ENCODE measurements around the gene NR1I3.
"Not testable (repeated sequence)": the region's sequence is repeated elsewhere in the genome, so short reads cannot be mapped to it uniquely, and the experiment has no call there.

Gene NR1I3

GRCh38 chr1:161225534-161226319, 12.3 kb downstream of the NR1I3 start, which contains the start of gene TOMM40L (continued):
- TF ChIP-seq, protein P1, sequence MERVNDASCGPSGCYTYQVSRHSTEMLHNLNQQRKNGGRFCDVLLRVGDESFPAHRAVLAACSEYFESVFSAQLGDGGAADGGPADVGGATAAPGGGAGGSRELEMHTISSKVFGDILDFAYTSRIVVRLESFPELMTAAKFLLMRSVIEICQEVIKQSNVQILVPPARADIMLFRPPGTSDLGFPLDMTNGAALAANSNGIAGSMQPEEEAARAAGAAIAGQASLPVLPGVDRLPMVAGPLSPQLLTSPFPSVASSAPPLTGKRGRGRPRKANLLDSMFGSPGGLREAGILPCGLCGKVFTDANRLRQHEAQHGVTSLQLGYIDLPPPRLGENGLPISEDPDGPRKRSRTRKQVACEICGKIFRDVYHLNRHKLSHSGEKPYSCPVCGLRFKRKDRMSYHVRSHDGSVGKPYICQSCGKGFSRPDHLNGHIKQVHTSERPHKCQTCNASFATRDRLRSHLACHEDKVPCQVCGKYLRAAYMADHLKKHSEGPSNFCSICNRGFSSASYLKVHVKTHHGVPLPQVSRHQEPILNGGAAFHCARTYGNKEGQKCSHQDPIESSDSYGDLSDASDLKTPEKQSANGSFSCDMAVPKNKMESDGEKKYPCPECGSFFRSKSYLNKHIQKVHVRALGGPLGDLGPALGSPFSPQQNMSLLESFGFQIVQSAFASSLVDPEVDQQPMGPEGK (tag by site-specific recombination; IDR thresholded peaks at IDR 0.05), result peak; percentile 97

GRCh38 chr1:161225178-161225533, 12.8 kb downstream of the NR1I3 start:
- no peaks in the 10 kb centered on the region for H3K9me3 ChIP-seq (ENCODE audit: control insufficient read depth, insufficient read depth, low read depth, low read length)
- POLR2A ChIA-PET, result interaction anchor here (0.6 to 1.7 kb wide), 14 partner anchors 9 to 204 kb away, joined by 3 to 22 read pairs (median 7); partner anchors contain the start of genes ADAMTS4, B4GALT3, DEDD and F11R
- H3K27ac ChIP-seq (ENCODE audit: extremely low read depth, low read depth, low read length), result no peak overlapping the region
- H3K36me3 ChIP-seq (ENCODE audit: control insufficient read depth in 2 of 2, insufficient read depth in 1 of 2, low read length in 2 of 2), result peaks cover 0 to 23% of the 10 kb centered on the region in 2 experiments; a peak in 1 of 3 replicates
- no peak overlapping the region for H3K4me3 ChIP-seq (ENCODE audit: low read depth, low read length)
- CTCF ChIA-PET, result interaction anchor here (0.8 to 9.7 kb wide), 22 partner anchors 9 to 167 kb away, joined by 3 to 146 read pairs (median 10); partner anchors contain the start of genes FCER1G, NDUFS2, NR1I3 and PCP4L1
- H3K4me1 ChIP-seq (ENCODE audit: control insufficient read depth, insufficient read depth, low read length), result peaks cover 4% of the 10 kb centered on the region; the same call in 1 of the 2 replicates
- 0 out of 2 replicates have a peak, but pooled peaks have one; percentile 22 for TF ChIP-seq ZNF596 (tag by site-specific recombination; IDR thresholded peaks at IDR 0.05)
- TF ChIP-seq ZBTB21 (tag by site-specific recombination; IDR thresholded peaks at IDR 0.05), result no peak
- TF ChIP-seq ZNF610 (tag by site-specific recombination; IDR thresholded peaks at IDR 0.05; ENCODE audit: borderline replicate concordance), result no peak
- TF ChIP-seq, protein P2, sequence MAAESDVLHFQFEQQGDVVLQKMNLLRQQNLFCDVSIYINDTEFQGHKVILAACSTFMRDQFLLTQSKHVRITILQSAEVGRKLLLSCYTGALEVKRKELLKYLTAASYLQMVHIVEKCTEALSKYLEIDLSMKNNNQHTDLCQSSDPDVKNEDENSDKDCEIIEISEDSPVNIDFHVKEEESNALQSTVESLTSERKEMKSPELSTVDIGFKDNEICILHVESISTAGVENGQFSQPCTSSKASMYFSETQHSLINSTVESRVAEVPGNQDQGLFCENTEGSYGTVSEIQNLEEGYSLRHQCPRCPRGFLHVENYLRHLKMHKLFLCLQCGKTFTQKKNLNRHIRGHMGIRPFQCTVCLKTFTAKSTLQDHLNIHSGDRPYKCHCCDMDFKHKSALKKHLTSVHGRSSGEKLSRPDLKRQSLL (tag by site-specific recombination; IDR thresholded peaks at IDR 0.05), result no peak
- TF ChIP-seq, protein P3, sequence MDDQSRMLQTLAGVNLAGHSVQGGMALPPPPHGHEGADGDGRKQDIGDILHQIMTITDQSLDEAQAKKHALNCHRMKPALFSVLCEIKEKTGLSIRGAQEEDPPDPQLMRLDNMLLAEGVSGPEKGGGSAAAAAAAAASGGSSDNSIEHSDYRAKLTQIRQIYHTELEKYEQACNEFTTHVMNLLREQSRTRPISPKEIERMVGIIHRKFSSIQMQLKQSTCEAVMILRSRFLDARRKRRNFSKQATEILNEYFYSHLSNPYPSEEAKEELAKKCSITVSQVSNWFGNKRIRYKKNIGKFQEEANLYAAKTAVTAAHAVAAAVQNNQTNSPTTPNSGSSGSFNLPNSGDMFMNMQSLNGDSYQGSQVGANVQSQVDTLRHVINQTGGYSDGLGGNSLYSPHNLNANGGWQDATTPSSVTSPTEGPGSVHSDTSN (CRISPR knock-in tag; IDR thresholded peaks at IDR 0.05), result no peak
- TF ChIP-seq CTCF (tag by site-specific recombination; IDR thresholded peaks at IDR 0.05), result no peak

- not testable (repeated sequence) for H3K4me3 ChIP-seq (ENCODE audit: low read depth, low read length); H3K27ac ChIP-seq (ENCODE audit: extremely low read depth, low read depth, low read length); H3K4me1 ChIP-seq (ENCODE audit: control insufficient read depth, insufficient read depth, low read length); H3K9me3 ChIP-seq (ENCODE audit: control insufficient read depth, insufficient read depth, low read depth, low read length)
- POLR2A ChIA-PET, result interaction anchor here (1.4 to 1.7 kb wide), 2 partner anchors 22 to 26 kb away, joined by 7 to 22 read pairs; partner anchors contain the start of genes ADAMTS4 and NDUFS2
- H3K36me3 ChIP-seq (ENCODE audit: control insufficient read depth in 2 of 2, insufficient read depth in 1 of 2, low read length in 2 of 2), result peaks cover 0 to 19% of the 10 kb centered on the region in 2 experiments; a peak in 1 of 3 replicates
- CTCF ChIA-PET, result interaction anchor here (0.9 to 9.7 kb wide), 7 partner anchors 11 to 158 kb away, joined by 4 to 146 read pairs (median 32); partner anchors contain the start of gene NDUFS2
Measured at GRCh38 chr1:161224695-161225087, 13.3 kb downstream of the NR1I3 start.

DNA sequence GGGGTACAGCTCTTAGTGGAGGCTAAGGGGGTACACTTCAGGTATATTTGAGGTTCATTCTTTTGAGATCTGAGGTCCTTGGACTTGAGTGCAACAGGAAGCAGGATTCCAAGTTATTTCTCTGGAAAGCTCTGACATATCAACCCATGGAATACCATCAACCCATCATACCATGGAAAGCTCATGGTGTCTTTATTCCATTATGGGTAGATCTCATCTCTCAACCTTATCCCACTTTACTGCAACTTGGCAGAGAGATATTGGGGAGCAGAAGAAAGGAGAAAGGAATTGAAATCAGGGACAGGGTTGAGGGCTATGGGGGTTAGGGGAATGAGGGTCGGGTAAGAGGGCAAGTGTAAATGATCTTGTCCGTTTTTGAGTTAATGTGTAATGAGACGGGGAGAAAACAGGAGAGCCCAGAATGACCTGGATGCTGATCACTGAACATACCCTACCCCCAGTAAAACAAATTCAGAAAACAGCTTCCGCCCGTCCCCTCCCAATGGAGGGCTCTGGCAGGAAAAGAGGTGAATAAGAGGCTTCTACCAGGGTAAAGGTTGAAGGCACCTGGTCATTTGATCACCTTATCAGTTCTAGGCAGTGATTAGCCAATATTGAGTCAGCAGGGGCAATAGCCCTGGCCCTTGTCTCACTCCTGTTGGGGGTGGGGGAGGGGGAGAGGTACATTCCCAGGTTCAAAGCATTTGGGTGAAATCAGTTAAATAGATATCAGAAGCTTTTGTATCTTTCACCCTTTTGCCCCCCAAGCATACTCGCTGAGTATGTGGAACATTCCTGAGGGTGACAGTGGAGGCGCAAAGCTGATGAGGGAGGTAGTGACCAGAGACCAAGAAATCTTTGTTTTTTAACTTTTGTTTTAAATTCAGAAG, 14.0 kb downstream of the NR1I3 start:
- POLR2A ChIA-PET, result no interaction called here
- CTCF ChIA-PET, result interaction anchor here (0.7 to 9.7 kb wide), 6 partner anchors 14 to 180 kb away, joined by 3 to 146 read pairs (median 38); partner anchors contain the start of gene NDUFS2
- no peaks in the 10 kb centered on the region for H3K9me3 ChIP-seq (ENCODE audit: control insufficient read depth, insufficient read depth, low read depth, low read length)
- no peak overlapping the region for H3K4me3 ChIP-seq (ENCODE audit: low read depth, low read length)
- H3K27ac ChIP-seq (ENCODE audit: extremely low read depth, low read depth, low read length), result no peak overlapping the region
- TF ChIP-seq ZNF132 (tag by site-specific recombination; IDR thresholded peaks at IDR 0.05; ENCODE audit: borderline replicate concordance) (no peak), ZNF549 (tag by site-specific recombination; IDR thresholded peaks at IDR 0.05) (no peak), ZNF561 (tag by site-specific recombination; IDR thresholded peaks at IDR 0.05; ENCODE audit: borderline replicate concordance) (no peak), ZNF311 (tag by site-specific recombination; IDR thresholded peaks at IDR 0.05; ENCODE audit: borderline replicate concordance) (no peak), ZNF394 (tag by site-specific recombination; IDR thresholded peaks at IDR 0.05; ENCODE audit: borderline replicate concordance) (no peak), YY1 (tag by site-specific recombination; IDR thresholded peaks at IDR 0.05) (no peak), ZFHX2 (tag by site-specific recombination; conservative IDR thresholded peaks at IDR 0.05) (no peak), ZNF223 (tag by site-specific recombination; IDR thresholded peaks at IDR 0.05) (no peak), SCRT2 (tag by site-specific recombination; IDR thresholded peaks at IDR 0.05) (no peak), PRDM1 (tag by site-specific recombination; IDR thresholded peaks at IDR 0.05) (no peak)
- TF ChIP-seq, protein P2 (tag by site-specific recombination; IDR thresholded peaks at IDR 0.05), result no peak
- H3K36me3 ChIP-seq (ENCODE audit: control insufficient read depth in 2 of 2, insufficient read depth in 1 of 2, low read length in 2 of 2), result peaks cover 0 to 12% of the 10 kb centered on the region in 2 experiments; a peak in 1 of 3 replicates
- H3K4me1 ChIP-seq (ENCODE audit: control insufficient read depth, insufficient read depth, low read length), result peaks cover 4% of the 10 kb centered on the region; the same call in 1 of the 2 replicates

All from HEK293 (cell line).